ENCODE results near the gene ETV2. TPM values are rescaled to one million over a fixed set of nuclear protein-coding genes. Genes with fewer than 3 reads are reported as not detected.

The ETV2 gene
- total RNA-seq, 6 experiments from 2014 or later: 0.38 to 1.2 (median 0.57) TPM; not detected in 2

DNA sequence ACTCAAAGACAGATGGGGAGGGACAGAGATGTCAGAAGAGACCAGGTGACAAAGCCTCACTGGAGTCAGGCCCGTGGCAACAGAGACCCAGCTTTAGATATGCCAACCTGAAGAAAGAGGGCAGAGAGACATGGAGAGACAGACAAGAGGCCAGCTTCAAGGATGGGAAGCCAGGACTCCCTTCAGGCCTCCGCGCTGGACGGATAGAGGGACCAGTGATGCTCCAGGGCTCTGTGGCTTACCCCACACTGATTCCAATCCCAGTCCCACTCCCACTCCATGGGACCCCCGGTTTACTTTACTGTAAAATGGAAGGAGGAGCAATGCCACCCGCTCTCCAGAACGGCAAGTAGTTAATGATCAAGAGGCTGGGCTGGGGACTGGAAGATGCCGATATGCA is 1.7 kb upstream of the ETV2 start:
- 88% methylated on average over 7 of the region's 8 CpGs for WGBS (ENCODE audit: insufficient coverage, low coverage, low lambda C conversion rate, missing lambda C conversion rate)
- DNase-seq: no peak
- no peaks in the 10 kb centered on the region for H3K27me3 ChIP-seq
- H3K4me1 ChIP-seq: no peaks in the 10 kb centered on the region
- peaks cover 0 to 35% (median 6%) of the 10 kb centered on the region in 4 donors for H3K36me3 ChIP-seq
- ATAC-seq: no peak
- H3K4me3 ChIP-seq: no peak overlapping the region
- H3K9me3 ChIP-seq: no peaks in the 10 kb centered on the region
- H3K27ac ChIP-seq: no peak overlapping the region
- TF ChIP-seq POLR2A (IDR thresholded peaks at IDR 0.05): no peak
- TF ChIP-seq, protein P1, sequence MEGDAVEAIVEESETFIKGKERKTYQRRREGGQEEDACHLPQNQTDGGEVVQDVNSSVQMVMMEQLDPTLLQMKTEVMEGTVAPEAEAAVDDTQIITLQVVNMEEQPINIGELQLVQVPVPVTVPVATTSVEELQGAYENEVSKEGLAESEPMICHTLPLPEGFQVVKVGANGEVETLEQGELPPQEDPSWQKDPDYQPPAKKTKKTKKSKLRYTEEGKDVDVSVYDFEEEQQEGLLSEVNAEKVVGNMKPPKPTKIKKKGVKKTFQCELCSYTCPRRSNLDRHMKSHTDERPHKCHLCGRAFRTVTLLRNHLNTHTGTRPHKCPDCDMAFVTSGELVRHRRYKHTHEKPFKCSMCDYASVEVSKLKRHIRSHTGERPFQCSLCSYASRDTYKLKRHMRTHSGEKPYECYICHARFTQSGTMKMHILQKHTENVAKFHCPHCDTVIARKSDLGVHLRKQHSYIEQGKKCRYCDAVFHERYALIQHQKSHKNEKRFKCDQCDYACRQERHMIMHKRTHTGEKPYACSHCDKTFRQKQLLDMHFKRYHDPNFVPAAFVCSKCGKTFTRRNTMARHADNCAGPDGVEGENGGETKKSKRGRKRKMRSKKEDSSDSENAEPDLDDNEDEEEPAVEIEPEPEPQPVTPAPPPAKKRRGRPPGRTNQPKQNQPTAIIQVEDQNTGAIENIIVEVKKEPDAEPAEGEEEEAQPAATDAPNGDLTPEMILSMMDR (IDR thresholded peaks at IDR 0.05): no peak
- intact Hi-C loops (cut with DNase I): no loop called here

GRCh38 chr19:35642312-35642711 is 767 bp downstream of the ETV2 start:
- H3K4me1 ChIP-seq: no peaks in the 10 kb centered on the region
- no peak overlapping the region for H3K27ac ChIP-seq
- no peaks in the 10 kb centered on the region for H3K27me3 ChIP-seq
- TF ChIP-seq, protein P1 (IDR thresholded peaks at IDR 0.05): no peak
- TF ChIP-seq POLR2A (IDR thresholded peaks at IDR 0.05): no peak
- intact Hi-C loops (cut with DNase I): no loop called here
- H3K4me3 ChIP-seq: no peak overlapping the region
- WGBS (ENCODE audit: insufficient coverage, low coverage, low lambda C conversion rate, missing lambda C conversion rate): 85% methylated on average over 4 of the region's 10 CpGs
- H3K36me3 ChIP-seq: peaks cover 0 to 10% (median 2%) of the 10 kb centered on the region in 4 donors
- no peak for DNase-seq
- ATAC-seq: no peak
- H3K9me3 ChIP-seq: no peaks in the 10 kb centered on the region

GRCh38 chr19:35642798-35643254 is 1.3 kb downstream of the ETV2 start:
- Histone ChIP-seq H3K4me1 (no peaks in the 10 kb centered on the region), H3K9me3 (no peaks in the 10 kb centered on the region), H3K27ac (peak overlapping the region; percentile 71 to 74 (median 74)), H3K4me3 (peak overlapping the region; percentile 59 to 73 (median 61)), H3K36me3 (peaks cover 0 to 5% (median under 1%) of the 10 kb centered on the region in 4 donors), H3K27me3 (no peaks in the 10 kb centered on the region)
- ATAC-seq (no peak), DNase-seq (peak in 1 of 3 donors; percentile 61)
- 50% methylated on average over 4 of the region's 15 CpGs for WGBS (ENCODE audit: insufficient coverage, low coverage, low lambda C conversion rate, missing lambda C conversion rate)
- no peak for TF ChIP-seq POLR2A (IDR thresholded peaks at IDR 0.05)
- TF ChIP-seq, protein P1 (IDR thresholded peaks at IDR 0.05): no peak
- intact Hi-C loops (cut with DNase I): no loop called here

DNA sequence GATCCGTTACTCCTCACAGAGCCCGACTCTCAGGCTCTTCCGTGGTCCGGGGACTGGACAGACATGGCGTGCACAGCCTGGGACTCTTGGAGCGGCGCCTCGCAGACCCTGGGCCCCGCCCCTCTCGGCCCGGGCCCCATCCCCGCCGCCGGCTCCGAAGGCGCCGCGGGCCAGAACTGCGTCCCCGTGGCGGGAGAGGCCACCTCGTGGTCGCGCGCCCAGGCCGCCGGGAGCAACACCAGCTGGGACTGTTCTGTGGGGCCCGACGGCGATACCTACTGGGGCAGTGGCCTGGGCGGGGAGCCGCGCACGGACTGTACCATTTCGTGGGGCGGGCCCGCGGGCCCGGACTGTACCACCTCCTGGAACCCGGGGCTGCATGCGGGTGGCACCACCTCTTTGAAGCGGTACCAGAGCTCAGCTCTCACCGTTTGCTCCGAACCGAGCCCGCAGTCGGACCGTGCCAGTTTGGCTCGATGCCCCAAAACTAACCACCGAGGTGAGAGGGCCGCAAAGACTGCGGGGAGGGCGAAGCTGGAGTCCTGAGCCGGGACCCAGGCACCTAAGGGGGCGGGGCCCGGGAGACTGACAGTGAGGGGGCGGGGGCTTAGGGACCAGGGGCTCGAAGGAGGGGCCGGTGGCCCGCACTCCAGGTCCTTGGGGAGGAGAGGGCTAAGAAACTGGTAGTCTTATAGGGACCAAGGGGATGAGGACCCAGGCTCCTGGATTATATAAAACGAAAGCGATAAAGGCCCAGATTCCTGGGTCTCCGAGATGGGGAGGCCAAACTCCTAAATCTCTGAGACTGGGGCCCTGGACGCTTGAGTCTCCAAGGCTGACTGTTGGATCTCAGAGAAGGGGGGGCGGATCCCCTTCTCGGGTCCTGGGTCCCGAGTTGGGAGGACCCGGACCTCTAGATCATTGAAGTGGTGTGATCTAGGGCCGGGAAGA is 2.0 kb downstream of the ETV2 start:
- WGBS (ENCODE audit: insufficient coverage, low coverage, low lambda C conversion rate, missing lambda C conversion rate): 0% methylated on average over 18 of the region's 69 CpGs
- Histone ChIP-seq H3K4me1 (no peaks in the 10 kb centered on the region), H3K27ac (peak overlapping the region; percentile 71 to 74 (median 74)), H3K4me3 (peak overlapping the region; percentile 59 to 73 (median 61)), H3K9me3 (no peaks in the 10 kb centered on the region), H3K36me3 (no peaks in the 10 kb centered on the region), H3K27me3 (no peaks in the 10 kb centered on the region)
- TF ChIP-seq POLR2A (IDR thresholded peaks at IDR 0.05): peak; percentile 92
- TF ChIP-seq, protein P1 (IDR thresholded peaks at IDR 0.05): peak in 1 of 4 donors; percentile 6
- DNase-seq (peak; percentile 90 to 92 (median 90)), ATAC-seq (peak; percentile 64 to 73 (median 70))
- intact Hi-C loops (cut with DNase I): no loop called here

Data from right lobe of liver (tissue), 6 donors.